Measurements from ENCODE around the gene BICC1. TPM values are rescaled to one million over a fixed set of nuclear protein-coding genes. Genes with fewer than 3 reads are reported as not detected.

The BICC1 gene
- total and polyA plus RNA-seq, 2 of the 4 experiments (the other 2 are of a cell fraction): 5.7 to 42.5 TPM

- Histone ChIP-seq H4K5ac (ENCODE audit: low read depth, low read length) (no peak overlapping the region), H3K9ac (ENCODE audit: low read depth, low read length) (no peak overlapping the region), H3K9me1 (ENCODE audit: insufficient read depth, low read length) (peaks cover 9% of the 10 kb centered on the region), H2AK5ac (ENCODE audit: low read depth, low read length) (no peak overlapping the region), H4K8ac (ENCODE audit: low read depth in 2 of 2, low read length in 2 of 2) (no peak overlapping the region), H2AFZ (replicated peaks; ENCODE audit: low read length, poor library complexity) (no peak overlapping the region), H3K79me1 (ENCODE audit: low read depth in 1 of 2, low read length in 2 of 2) (peaks cover 18 to 32% of the 10 kb centered on the region in 2 experiments), H2AK9ac (replicated peaks; ENCODE audit: low read depth, low read length, poor library complexity) (no peak overlapping the region), H2BK15ac (ENCODE audit: low read depth, low read length) (no peak overlapping the region), H2BK20ac (ENCODE audit: low read depth, low read length) (no peak overlapping the region), H3K9me3 (ENCODE audit: control insufficient read depth, insufficient read depth, low read length) (no peaks in the 10 kb centered on the region), H4K91ac (ENCODE audit: insufficient read depth, low read depth, low read length) (no peak overlapping the region), H3K27ac (ENCODE audit: insufficient read depth, low read length) (no peak overlapping the region), H2BK5ac (ENCODE audit: low read depth, low read length, poor library complexity, severe bottlenecking) (no peak overlapping the region), H3K14ac (replicated peaks; ENCODE audit: low read depth, low read length) (no peak overlapping the region), H3K4me2 (ENCODE audit: low read depth, low read length) (no peak overlapping the region), H3K4me1 (ENCODE audit: control insufficient read depth, insufficient read depth, low read length) (peaks cover 2% of the 10 kb centered on the region; the same call in 1 of the 2 replicates), H3K36me3 (ENCODE audit: control insufficient read depth, insufficient read depth, low read length) (peaks cover 4% of the 10 kb centered on the region), H3K27me3 (ENCODE audit: control insufficient read depth, insufficient read depth, low read length) (no peaks in the 10 kb centered on the region), H3K4me3 (ENCODE audit: insufficient read depth, low read depth, low read length) (no peak overlapping the region), H3K18ac (ENCODE audit: low read depth, low read length) (no peak overlapping the region), H3K4ac (ENCODE audit: low read depth, low read length) (no peak overlapping the region), H3K56ac (ENCODE audit: extremely low read depth, insufficient read depth, low read length) (no peak overlapping the region), H4K20me1 (ENCODE audit: insufficient read depth, low read length) (no peaks in the 10 kb centered on the region; the same call in 1 of the 2 replicates), H3K23ac (ENCODE audit: low read depth, low read length) (no peak overlapping the region), H2BK120ac (ENCODE audit: low read depth, low read length) (no peak overlapping the region)
- ChIA-PET POLR2A (ENCODE audit: unreplicated experiment) (no interaction called here), CTCF (no interaction called here)
- WGBS, 2 experiments (ENCODE audit: extremely low coverage in 2 of 2, insufficient read length in 1 of 2): 87% methylated on average over 3 of the region's 7 CpGs; no CpG with 5 or more reads in 1 of the 2 experiments
- DNase-seq: no peak
- BruUV-seq (replicated peaks): no TSS peak
- TF ChIP-seq NFE2L2 (IDR thresholded peaks at IDR 0.05; ENCODE audit: low read depth, low read length): no peak
- in situ Hi-C loops (cut with MboI; ENCODE audit: low sequenced_read_pairs) (no loop called here), dilution Hi-C loops (cut with HindIII; ENCODE audit: low sequenced_read_pairs, unreplicated experiment) (no loop called here), intact Hi-C loops (cut with micrococcal nuclease) (no loop called here)
- ATAC-seq (ENCODE audit: low read depth): no peak
Observed at GRCh38 chr10:58621379-58622077, 108.9 kb downstream of the BICC1 start.

Data from IMR-90 (cell line).